ENCODE measurements around the gene MLST8. TPM values are rescaled to one million over a fixed set of nuclear protein-coding genes. Genes with fewer than 3 reads are reported as not detected.

The MLST8 gene
- total and polyA plus RNA-seq, 4 donors, result 11.1 to 26.7 (median 20.2) TPM

DNA sequence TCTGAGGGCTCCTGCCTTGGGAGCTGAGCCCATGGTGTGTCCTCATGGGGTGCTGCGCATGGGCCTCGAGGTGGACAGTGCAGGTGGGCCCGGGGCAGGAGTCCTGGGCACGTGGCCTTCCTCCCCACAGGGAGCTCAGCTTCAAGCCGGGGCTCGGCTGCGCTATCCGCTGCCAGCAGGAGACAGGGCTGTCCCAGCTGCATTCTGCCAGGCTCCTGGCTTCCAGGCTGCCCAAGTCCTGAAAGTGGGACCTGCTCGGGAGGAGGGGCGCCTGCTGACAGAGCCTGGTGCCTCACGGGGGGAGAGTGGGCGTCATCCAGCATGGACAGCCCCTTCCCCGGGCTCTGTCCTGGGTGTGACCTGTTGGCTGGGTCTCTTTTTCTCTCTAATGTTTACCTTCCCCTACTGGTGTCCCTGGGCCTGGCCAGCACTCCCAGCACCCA lies 42.6 kb upstream of the MLST8 start (continued):
- TF ChIP-seq, protein P1, sequence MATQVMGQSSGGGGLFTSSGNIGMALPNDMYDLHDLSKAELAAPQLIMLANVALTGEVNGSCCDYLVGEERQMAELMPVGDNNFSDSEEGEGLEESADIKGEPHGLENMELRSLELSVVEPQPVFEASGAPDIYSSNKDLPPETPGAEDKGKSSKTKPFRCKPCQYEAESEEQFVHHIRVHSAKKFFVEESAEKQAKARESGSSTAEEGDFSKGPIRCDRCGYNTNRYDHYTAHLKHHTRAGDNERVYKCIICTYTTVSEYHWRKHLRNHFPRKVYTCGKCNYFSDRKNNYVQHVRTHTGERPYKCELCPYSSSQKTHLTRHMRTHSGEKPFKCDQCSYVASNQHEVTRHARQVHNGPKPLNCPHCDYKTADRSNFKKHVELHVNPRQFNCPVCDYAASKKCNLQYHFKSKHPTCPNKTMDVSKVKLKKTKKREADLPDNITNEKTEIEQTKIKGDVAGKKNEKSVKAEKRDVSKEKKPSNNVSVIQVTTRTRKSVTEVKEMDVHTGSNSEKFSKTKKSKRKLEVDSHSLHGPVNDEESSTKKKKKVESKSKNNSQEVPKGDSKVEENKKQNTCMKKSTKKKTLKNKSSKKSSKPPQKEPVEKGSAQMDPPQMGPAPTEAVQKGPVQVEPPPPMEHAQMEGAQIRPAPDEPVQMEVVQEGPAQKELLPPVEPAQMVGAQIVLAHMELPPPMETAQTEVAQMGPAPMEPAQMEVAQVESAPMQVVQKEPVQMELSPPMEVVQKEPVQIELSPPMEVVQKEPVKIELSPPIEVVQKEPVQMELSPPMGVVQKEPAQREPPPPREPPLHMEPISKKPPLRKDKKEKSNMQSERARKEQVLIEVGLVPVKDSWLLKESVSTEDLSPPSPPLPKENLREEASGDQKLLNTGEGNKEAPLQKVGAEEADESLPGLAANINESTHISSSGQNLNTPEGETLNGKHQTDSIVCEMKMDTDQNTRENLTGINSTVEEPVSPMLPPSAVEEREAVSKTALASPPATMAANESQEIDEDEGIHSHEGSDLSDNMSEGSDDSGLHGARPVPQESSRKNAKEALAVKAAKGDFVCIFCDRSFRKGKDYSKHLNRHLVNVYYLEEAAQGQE (IDR thresholded peaks at IDR 0.05), result no peak

- Histone ChIP-seq H3K9me3 (ENCODE audit: control insufficient read depth in 4 of 4, low read length in 3 of 4) (no peaks in the 10 kb centered on the region), H3K9ac (ENCODE audit: low read depth in 1 of 2, low read length in 2 of 2) (no peak overlapping the region), H3K36me3 (ENCODE audit: control insufficient read depth in 4 of 4, insufficient read depth in 3 of 4, low read depth in 1 of 4, low read length in 3 of 4) (peaks cover 0 to 7% (median 1%) of the 10 kb centered on the region in 4 donors), H3K27ac (ENCODE audit: low read depth in 1 of 2, low read length in 2 of 2) (peak overlapping the region in 1 of 2 donors; percentile 7), H3K4me1 (ENCODE audit: control insufficient read depth in 4 of 4, insufficient read depth in 4 of 4, low read length in 3 of 4) (peaks cover 37 to 67% (median 53%) of the 10 kb centered on the region in 4 donors), H3K27me3 (ENCODE audit: control insufficient read depth in 4 of 4, insufficient read depth in 4 of 4, low read length in 3 of 4) (no peaks in the 10 kb centered on the region), H3K4me3 (ENCODE audit: low read depth in 1 of 3, low read length in 3 of 3) (no peak overlapping the region)
- DNase-seq (ENCODE audit: low spot score), result no peak
- TF ChIP-seq GABPA (IDR thresholded peaks at IDR 0.05 in 1 of 2, conservative IDR thresholded peaks at IDR 0.05 in 1 of 2) (no peak), NR2F2 (IDR thresholded peaks at IDR 0.05) (no peak), HNF4G (IDR thresholded peaks at IDR 0.05) (no peak), CTCF (IDR thresholded peaks at IDR 0.05; ENCODE audit: low read depth, low read length, missing input control) (no peak), RAD21 (IDR thresholded peaks at IDR 0.05) (no peak)
- WGBS, result 82% methylated on average over 26 of the region's 26 CpGs
Measured at GRCh38 chr16:2163211-2163881, 41.9 kb upstream of the MLST8 start.

DNA sequence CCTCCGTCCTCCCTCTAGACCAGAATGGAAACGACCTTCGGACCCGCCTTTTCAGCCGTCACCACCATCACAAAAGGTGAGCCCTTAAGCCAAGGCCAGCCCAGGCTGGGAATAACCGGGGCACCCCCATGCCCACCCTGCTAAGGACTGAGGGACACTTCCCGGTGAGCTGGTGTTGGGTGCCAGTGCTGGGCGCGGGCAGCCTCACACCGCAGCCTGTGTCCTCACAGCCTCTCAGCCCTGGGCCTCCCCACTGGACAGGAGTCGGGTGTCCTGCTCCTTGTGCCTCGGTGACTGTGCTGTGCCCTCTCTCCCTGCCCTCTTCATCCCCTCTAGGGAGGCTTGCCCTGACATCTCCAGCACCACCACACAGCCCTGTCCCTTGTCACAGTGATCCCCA lies 39.4 kb upstream of the MLST8 start:
- Histone ChIP-seq H3K27me3 (ENCODE audit: control insufficient read depth in 4 of 4, insufficient read depth in 4 of 4, low read length in 3 of 4) (no peaks in the 10 kb centered on the region), H3K9me3 (ENCODE audit: control insufficient read depth in 4 of 4, low read length in 3 of 4) (no peaks in the 10 kb centered on the region), H3K4me1 (ENCODE audit: control insufficient read depth in 4 of 4, insufficient read depth in 4 of 4, low read length in 3 of 4) (peaks cover 19 to 45% (median 30%) of the 10 kb centered on the region in 4 donors), H3K36me3 (ENCODE audit: control insufficient read depth in 4 of 4, insufficient read depth in 3 of 4, low read depth in 1 of 4, low read length in 3 of 4) (peaks cover 0 to 11% (median 5%) of the 10 kb centered on the region in 4 donors), H3K27ac (ENCODE audit: low read depth in 1 of 2, low read length in 2 of 2) (peak overlapping the region in 1 of 2 donors; percentile 7), H3K9ac (ENCODE audit: low read depth in 1 of 2, low read length in 2 of 2) (no peak overlapping the region), H3K4me3 (ENCODE audit: low read depth in 1 of 3, low read length in 3 of 3) (no peak overlapping the region)
- DNase-seq (ENCODE audit: low spot score), result no peak
- no peak for TF ChIP-seq RXRA (IDR thresholded peaks at IDR 0.05)
- TF ChIP-seq SP1 (IDR thresholded peaks at IDR 0.05), result no peak
- no peak for TF ChIP-seq EGR1 (IDR thresholded peaks at IDR 0.05; ENCODE audit: low read depth in 2 of 2)
- no peak for TF ChIP-seq HNF4A (conservative IDR thresholded peaks at IDR 0.05)
- TF ChIP-seq, protein P2, sequence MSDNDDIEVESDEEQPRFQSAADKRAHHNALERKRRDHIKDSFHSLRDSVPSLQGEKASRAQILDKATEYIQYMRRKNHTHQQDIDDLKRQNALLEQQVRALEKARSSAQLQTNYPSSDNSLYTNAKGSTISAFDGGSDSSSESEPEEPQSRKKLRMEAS (IDR thresholded peaks at IDR 0.05), result no peak
- TF ChIP-seq CTCF (IDR thresholded peaks at IDR 0.05; ENCODE audit: low read depth, low read length, missing input control), result no peak
- TF ChIP-seq NR2F2 (IDR thresholded peaks at IDR 0.05), result no peak
- TF ChIP-seq HNF4G (IDR thresholded peaks at IDR 0.05), result no peak
- 87% methylated on average over 12 of the region's 12 CpGs for WGBS

Measured in liver (tissue), 9 donors.